Activated T-cell treated with anti-CD3 and anti-CD28 coated beads for 24 hours (primary cell): ENCODE measurements around the gene SDSL.

Experiments used
- DNase-seq: peaks from one replicate; pipeline ENCODE4 v3.0.0-alpha.2; 2020; ENCODE audit warnings: low read depth

Gene SDSL

DNA sequence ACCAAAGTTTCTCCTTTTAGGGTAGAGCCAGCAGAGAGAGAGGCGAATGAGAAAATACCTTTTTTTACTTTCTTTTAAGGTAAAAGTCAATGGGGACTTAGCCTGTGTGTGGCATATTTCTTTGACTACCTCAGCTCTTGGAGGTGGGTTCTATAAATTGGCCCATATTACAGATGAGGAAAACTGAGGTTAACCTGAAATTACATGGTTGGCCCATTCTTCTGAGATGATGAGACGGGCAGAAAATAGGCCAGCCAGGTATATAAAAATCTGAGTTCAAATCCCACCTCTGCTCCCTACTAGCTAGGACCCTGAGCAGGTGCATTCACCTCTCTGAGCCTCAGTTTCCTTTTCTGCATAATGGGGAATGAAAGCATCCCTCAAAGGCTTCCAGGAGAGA is 27.1 kb downstream of the SDSL start:
- DNase-seq = no peak

DNA sequence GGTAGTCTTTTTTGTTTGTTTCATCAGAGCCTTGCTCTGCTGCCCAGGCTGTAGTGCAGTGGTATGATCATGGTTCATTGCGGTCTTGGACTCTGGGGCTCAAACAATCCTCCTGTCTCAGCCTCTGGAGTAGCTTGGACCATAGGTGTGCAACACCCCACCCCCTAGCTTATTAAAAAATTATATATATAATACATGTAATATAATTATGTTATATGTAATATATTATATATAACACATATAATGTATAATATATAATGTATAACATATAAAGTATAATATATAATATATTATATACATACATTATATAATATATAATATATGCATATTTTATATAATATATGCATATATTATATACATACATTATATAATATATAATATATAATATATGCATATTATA is 27.7 kb downstream of the SDSL start:
- no peak for DNase-seq

DNA sequence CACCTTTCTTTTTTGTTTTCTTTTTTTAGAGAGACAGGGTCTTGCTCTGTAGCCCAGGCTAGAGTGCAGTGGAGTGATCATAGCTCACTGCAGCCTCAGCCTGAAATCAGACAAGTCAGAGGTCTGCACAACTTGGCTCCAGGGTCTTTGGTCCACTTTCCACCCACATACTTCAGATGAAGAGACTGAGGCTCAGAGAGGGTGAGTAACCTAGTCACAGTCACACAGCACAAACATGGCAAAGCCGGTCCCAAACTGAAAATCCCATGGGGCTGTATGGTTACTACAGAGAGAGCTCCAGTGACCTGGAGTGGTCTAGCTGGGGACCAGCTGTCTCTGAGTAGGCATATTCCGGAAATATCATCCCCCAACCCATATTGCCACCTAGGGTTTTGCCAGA is 30.3 kb downstream of the SDSL start:
- no peak for DNase-seq

DNA sequence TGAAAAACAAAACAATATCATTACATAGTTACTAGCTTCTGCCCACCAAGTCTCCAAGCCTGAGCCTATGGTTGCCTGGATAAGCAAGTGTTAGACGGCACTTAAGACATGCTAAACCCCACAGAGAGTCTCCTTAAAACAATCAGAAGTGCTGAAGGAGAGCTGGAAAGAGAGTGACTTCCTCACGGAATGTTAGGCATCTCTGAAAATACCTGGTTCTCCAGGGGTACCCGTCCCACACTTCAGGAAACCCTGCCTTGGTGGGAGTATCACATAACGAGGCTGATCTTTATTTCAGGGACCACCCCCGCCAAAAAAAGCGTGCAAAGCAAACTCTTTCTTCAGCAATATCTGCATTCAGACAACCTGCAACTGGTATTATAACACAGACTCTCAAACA is 31.1 kb downstream of the SDSL start:
- DNase-seq = no peak

DNA sequence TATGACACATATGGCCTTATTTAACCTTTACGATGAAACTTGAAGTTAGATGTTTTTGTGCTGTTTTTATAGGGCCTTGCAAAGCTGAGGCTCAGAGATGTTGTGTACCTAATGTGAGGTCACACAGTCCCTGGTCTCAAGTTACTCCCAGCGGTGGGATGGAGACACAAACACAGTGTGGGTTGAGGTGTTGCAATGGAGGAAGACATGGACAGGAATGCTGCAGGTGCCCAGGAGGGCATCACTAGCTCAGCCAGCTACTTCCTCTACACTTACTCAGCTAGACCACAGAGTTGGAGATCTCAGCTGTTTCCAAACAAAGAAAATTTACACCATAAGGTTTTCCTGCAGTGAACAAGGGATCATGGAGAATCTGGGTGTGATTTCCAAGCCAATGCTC is 34.0 kb downstream of the SDSL start:
- DNase-seq = no peak

DNA sequence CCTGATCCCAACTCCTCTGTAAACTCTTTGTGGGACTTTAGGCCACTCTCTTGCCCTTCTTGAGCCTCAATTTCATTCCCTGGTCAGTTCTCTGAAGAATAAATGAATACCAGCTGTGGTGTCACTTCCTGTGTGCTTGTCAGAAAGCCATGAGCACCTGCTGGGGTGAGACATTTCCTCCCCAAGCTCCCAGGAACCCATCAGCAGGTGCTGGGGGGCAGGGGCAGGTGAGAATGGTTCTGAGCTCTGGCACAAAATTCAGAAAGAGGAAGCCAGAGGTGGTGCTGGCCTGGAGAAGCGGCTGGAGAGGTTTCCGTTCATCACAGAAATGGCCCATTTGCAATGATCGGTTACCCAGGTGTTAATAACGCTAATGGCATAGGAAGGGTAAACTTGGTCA is 34.6 kb downstream of the SDSL start:
- DNase-seq = no peak

DNA sequence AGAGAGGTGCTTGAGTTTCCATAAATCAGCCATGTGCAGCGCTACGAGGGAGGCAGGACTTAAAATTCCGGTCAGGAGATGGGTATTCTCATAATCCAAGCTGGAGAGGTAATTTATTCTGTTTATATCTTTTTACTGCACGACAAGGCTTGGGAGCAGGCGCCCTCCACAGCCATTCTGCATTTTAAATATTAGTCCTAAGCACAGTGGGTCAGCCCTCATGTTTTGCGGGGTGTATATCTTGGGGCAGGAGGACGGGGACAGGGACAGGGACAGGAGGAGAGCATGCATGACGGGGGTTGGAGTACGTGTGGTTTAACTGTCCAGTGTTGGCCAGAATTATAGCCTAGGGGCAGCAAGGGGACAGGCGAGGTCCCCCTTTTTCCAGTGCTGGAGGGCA is 35.0 kb downstream of the SDSL start:
- DNase-seq = no peak

DNA sequence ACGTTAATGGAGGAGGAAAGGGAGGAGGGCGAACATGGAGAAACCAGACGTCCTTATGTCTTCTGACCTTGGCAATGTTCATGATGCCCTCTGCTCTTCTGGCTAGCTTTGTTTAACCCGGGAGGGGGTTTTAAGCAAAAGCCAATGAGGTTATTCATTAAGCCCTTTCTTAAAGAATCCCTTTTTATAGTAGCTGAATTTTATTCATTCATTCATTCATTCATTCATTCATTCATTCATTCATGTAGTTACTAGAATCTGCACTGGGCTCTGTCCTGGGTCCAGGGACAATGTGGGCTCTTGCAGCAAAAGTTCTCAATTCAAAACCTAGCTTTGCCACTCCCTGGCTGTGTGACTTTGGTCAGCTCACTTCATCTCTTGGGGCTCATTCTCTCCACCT is 35.5 kb downstream of the SDSL start:
- DNase-seq = no peak

DNA sequence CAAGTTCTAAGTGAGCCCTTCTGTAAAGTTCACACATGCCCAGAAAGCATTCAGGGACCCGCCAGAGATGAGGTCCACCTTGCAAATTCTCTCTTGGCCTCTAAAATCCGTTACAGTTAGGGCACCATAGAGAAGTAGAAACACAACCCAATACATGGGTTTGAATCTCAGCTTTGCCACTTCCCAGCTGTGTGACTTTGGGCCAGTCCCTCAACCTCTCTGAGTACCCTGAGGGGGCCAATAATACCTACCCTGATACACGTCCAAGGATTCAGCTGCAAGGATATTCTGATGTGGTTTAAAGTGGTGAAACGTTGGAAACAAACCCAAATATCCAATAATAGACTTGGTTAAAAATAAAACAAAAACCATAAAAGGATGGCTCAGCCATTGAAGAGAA is 37.8 kb downstream of the SDSL start:
- no peak for DNase-seq

DNA sequence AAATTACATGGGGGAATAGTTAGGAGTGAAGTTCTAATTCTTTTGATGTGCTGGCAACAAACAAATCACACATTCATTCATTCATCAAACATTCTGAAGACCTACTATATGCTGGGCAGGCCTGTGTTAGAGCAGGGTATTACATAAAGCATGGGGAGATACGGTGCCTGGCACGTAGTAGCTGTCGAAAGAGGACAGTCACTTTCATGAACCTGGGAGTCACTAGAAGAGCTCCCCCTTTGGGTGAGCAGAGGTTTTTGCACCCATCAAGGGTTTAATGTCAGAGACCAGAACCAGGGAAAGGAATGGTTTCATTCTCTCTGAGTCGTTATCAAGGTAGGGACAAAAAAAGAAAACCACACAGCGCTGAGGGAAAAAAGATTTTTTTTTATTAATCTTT is 39.5 kb downstream of the SDSL start:
- DNase-seq = no peak

DNA sequence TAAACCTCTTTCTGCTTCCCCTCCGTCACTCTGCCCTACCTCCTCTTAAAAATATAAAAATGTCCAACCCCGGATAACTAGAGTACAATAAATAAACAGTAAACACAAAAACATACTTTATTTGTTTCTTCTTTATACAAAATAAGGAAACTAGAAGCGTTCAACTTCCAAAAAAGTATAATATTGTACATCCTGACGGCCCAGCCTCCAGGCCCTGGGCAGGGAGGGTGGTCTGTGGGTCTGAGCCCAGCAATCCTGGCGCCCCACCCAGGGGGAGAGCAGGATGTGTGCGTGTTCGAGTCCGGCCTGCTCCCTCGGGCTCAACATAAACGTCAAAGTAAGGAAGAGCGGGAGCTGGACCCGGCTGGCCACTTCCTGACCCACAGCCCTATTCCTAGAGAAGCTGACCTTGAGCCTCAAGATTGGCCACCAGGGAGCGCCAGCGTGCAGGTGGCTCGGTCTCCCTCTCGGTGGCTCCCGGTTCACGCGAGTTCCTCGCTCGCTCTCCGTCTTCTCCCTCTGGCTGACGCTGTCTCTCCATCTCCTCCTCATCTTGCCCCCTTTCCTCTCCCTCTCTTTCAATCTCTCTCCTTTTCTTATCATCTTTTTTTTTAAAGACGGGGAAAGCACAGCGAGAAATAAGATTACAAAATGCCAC is 40.1 kb downstream of the SDSL start:
- DNase-seq = peak; percentile 61

DNA sequence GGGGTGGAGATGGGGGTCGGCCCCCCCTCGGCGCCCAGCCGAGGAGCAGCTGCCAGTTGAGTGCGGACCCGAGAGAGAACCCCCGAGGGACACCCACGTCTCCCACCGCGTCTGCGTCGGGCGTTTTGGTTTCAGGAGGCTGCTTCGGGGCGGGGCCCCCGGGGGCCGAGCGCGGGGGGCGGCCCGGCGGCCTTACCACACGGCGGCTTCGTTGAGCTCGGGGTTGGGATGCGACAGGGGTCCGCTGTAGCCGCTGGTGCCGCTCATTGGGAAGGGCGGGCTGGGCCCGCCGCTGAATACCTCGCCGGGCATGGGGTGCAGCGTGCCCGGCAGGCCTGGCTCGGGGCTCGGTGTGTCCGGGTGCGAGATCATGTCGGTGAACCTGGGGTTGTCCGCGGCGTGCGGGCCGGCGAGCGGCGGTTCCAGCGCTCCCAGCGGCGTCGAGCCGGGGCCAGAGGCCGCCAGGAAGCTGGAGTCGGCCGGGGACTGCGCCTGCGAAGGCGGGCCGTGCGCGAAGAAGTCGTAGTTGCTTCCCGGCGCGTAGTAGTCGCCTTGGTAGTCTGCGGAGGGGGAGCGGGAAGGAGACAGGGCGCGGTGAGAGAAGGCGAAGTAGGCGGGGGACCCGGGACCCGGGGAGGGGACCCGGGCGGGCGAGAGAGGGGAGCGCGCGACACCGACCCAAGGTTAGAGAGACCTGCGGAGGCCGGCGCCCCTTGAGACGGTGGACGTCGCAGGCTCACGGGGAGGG is 41.0 kb downstream of the SDSL start:
- no peak for DNase-seq

DNA sequence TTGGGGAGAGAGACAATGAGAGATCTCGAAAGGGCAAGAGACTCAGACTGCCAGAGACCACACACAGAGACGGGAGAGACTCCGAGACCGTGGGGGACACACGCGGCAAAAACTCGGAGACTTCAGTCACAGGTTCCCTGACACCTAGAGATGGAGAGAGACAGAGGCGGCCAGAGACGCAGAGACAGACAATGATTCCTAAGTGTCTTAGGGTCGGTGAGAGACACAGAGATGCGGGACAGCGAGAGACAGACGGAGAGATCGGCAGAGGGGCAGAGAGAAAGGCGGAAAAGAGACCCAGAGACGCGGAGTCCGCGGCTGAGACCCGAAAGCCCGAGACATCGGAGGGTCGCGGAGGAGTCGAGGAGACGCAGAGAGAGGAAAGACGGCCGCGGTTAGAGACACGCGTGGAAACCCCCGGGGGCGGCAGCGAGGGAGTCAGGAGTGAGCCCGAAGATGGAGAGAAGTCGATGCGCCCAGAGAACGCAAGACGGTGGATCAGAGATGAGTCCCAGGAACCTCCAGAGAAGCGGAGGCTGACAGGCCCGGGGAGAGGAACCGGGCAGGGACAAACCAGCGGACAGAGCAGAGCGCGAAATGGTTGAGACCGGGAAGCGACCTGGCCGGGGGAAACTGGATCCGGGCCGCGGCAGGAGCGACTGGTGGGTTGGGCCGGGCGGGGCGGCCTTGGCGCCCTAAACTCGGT is 41.7 kb downstream of the SDSL start:
- no peak for DNase-seq

DNA sequence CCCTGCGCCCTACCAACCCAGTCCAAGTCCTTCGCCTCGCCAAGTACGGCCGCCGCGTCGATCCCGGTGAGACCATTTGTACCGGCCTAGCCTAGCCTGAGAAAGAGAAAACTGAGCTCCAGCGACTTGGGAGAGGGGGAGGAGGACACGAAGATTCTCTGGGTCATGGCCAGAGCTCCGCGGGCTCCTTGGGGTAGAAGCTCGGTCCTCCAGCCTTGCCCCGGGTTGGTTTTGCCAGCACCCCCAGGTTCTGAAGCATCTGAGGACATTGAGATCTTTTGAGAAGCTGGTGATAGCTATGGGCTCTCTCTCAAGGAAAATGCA is 42.2 kb downstream of the SDSL start:
- DNase-seq = no peak

DNA sequence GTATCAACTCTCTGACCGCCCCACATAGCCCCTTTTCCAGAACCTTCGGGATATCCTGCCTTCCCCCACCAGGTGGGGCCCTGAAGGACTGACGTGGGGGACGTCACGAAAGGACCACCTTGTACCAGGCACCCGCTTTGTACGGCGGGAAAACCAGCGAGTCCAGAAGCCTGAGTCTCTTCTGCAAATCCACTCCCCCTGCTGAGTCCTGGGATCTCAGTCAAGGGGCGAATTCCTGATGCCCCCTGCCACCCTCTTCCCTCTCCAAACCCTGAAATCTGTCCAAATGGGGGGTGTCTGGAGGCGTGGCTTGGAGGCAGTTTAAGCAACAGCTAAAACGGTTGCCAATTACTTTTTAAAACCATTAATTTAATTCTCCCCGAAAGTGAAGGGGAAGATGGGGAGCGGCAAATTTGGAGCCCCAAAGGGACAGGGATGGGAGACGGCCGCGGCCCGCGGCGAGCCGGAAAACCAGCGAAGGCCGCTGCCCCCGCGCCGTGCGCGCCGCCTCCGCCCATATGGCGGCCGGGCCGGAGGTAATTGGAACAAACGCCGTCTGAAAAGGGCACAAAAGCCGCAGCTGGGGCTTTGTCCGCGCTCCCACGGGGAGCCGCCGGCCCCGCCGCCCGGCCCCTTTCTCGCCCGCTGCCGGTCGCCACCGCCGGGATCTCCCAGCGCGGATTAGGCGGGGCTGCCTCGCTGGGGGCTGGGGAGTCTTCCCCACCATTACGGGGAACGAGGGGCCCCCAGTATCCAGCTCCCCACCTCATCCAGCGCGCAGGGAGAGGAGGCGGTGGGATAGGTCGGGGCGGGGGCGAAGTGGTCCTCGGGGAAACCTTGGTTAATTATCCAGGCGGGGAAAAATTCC is 42.9 kb downstream of the SDSL start:
- no peak for DNase-seq

DNA sequence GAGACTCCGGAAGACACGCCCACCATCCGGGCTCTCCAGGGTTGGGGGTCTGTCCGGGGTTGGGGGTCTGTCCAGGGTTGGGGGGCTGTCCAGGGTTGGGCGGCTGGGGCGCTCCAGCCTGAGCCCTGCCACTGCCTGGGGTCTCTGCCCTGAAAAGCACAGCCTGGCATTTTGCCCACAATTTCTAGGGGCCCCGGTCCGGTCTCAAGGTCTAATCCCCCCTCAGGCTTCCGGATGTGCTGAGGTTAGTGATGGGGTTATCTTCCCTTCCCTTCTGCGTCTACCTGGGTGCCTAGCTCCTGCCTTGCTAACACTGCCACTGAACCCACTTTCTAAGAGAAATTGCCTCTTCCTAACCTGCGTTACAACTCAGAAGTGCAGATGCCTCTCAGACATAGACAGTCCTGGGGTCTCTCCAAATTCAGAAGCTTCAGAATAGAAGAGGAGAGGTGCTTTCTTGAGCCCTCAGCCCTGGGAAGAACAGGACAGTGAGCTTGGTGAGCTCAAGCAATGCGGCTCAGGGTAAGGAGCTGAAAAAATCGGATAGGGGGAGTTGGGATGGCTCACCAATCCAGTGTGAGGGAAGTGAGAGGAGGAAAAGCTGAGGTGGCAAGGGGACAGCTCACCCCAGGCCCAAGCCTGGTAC is 43.8 kb downstream of the SDSL start:
- DNase-seq = no peak

DNA sequence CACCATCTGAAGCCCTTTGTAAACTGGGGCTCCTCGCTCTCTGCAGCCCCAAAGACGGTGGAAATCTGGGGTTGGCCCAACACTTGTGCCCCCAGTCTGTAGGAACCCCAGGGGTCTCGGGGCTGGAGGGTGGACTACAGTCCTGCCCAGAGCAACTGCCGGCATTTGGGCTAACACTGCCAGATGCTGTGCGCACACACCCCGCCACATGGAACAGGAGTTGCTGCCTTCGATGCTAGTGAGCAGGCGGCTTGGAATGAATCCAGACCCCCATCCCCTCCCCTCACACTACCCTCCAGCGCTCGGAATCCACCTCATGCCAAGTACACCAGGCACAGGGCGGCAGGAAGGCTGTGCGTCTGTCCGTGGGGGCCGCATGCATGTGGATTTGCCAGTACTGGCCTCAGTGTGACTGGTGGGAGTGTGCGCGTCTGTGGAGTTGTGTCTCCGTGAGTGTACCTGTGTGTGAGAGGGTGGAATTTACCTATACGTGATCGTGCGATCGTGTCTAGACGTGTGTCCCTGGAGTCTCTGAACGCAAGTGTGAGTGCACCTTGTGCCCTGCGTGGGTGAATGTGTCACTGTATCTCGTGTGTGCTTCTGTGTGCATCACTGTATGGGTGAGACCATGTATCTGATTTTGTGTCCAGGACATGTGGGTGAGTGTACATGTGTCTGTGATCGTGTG is 44.4 kb downstream of the SDSL start:
- DNase-seq = no peak

DNA sequence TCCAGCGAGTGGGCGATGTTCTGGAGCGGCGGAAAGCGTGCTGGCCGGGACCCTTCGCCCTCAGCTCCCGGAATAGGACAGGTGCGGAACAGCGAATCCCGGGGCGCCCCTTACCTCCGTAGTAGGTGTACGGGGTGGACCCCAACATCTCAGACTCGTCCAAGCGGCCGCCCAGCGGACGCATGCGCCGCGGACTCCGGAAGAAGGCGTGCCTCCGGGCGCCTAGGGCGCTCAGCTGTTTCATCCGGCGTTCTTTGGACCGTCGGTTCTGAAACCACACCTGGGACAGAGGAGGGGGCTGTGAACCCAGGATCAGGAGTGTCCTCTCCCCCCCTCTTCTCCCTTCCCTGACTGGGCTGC is 44.9 kb downstream of the SDSL start:
- DNase-seq = no peak

DNA sequence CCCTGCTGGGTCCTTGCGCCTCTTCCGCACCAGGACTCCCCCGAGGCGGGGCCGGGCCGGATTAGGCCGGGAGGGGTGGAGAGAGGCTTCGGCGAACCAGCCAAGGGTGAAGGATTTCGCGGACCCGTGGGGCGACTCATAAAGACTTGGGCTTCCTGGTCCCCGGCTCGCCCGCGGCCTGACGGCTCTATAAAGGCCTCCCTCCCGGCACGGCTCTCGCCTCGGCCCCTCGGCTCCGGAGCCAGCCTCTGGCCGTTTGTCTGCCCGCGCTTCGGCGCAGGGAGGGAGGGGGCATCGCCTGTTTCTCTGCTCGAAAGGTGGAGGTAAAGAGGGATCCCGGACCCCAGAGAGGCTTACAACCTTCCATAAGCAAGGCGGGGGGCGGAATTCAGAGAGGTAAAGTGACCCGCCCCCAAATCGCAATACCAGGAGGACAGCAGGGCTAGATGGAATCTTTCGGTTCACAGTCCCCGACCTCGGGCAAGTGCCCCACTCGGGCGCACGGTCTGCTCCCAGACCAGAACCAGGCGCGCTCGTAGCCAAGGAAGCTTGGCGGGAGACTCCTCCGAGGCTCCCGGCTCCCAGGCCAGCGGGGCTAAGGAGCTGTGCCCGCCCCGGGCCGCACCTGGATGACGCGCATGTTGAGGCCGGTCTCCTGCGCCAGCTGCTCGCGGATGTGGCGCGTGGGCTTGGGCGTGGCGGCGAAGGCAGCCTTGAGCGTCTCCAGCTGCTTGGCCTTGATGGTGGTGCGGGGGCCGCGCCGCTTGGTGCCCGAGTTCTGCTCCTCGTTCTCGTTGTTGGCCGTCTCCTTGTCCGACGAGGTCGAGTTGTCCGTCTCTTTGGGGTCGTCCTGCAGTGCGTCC is 45.6 kb downstream of the SDSL start:
- no peak for DNase-seq

DNA sequence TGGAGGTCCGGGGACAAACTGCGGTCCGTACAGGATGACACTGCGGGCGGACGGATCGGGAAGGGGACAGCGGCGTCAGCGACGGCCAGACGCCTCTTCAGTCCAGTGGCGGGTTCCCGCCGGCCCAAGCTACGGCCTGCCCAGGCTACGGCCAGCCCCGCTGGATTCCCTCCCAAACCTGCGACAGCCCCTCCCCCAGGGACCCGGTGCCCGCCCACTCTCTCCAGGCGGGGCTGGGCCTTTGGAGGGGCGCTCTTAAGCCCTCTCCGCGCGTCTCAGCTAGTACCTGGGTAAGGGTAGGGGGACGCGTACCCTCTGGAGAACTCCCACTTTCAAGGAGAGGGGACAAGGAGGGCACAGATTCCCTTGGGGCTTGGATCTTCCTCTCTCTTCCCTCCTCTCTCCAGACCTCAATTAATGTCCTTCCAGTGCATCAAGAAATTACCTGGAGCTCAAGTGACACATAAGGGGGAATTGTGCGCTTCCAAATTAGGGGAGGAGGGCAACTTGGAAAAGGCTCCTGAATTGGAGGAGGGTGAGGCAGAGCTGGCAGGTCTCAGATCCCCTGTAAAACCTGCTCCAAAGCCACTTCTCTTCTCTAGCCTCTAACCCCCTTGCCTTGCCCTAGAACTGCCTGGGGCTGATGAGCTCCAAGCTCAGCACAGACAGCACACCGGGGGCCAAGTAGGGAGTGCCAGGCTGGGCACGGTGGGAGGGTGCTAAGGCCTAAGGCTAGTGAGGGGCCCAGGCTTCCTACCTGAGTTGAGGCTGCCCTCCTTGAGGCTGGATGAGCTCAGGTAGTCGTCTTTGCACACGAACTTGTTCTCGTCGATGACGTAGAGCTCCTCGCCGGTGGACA is 46.4 kb downstream of the SDSL start:
- DNase-seq = no peak
